ENCODE measurements around the gene DCUN1D3. TPM values are rescaled to one million over a fixed set of nuclear protein-coding genes. Genes with fewer than 3 reads are reported as not detected.
"Not testable (repeated sequence)": the region's sequence is repeated elsewhere in the genome, so short reads cannot be mapped to it uniquely, and the experiment has no call there.

The DCUN1D3 gene
- total and polyA plus RNA-seq, 9 donors = 2.6 to 18.2 (median 12.2) TPM

GRCh38 chr16:20931066-20931600 lies 31.0 kb upstream of the DCUN1D3 start:
- no peak for DNase-seq
- Histone ChIP-seq H3K4me3 (no peak overlapping the region), H3K9me3 (no peaks in the 10 kb centered on the region), H3K4me1 (ENCODE audit: insufficient read depth) (no peaks in the 10 kb centered on the region), H3K27me3 (no peaks in the 10 kb centered on the region), H3K27ac (no peak overlapping the region), H3K36me3 (no peaks in the 10 kb centered on the region)
- TF ChIP-seq POLR2A (IDR thresholded peaks at IDR 0.05) = no peak
- no peak for TF ChIP-seq EP300 (IDR thresholded peaks at IDR 0.05)
- intact Hi-C loops (cut with DNase I) = no loop called here
- WGBS, 3 donors = 79 to 88% (median 84%) methylated on average over 5 of the region's 5 CpGs

- H3K4me3 ChIP-seq = no peak overlapping the region
- 12 to 51% (median 42%) methylated on average over 1 of the region's 1 CpG for WGBS, 3 donors
- no peaks in the 10 kb centered on the region for H3K9me3 ChIP-seq
- H3K27me3 ChIP-seq = no peaks in the 10 kb centered on the region
- H3K36me3 ChIP-seq = no peaks in the 10 kb centered on the region
- TF ChIP-seq POLR2A (IDR thresholded peaks at IDR 0.05) (no peak), CTCF (IDR thresholded peaks at IDR 0.05) (no peak), EP300 (IDR thresholded peaks at IDR 0.05) (no peak)
- intact Hi-C loops (cut with DNase I) = no loop called here
- H3K27ac ChIP-seq = no peak overlapping the region
- DNase-seq = no peak
- H3K4me1 ChIP-seq (ENCODE audit: insufficient read depth) = no peaks in the 10 kb centered on the region
These were observed 30.2 kb upstream of the DCUN1D3 start for GRCh38 chr16:20930365-20930690.

GRCh38 chr16:20929676-20930364 lies 29.7 kb upstream of the DCUN1D3 start:
- WGBS, 3 donors = 66 to 71% (median 68%) methylated on average over 10 of the region's 10 CpGs
- H3K4me3 ChIP-seq; H3K36me3 ChIP-seq; H3K4me1 ChIP-seq (ENCODE audit: insufficient read depth); H3K27me3 ChIP-seq; H3K9me3 ChIP-seq; intact Hi-C loops (cut with DNase I); DNase-seq; H3K27ac ChIP-seq: not testable (repeated sequence)

GRCh38 chr16:20928774-20929411 lies 28.7 kb upstream of the DCUN1D3 start:
- WGBS, 3 donors = 83 to 90% (median 86%) methylated on average over 5 of the region's 5 CpGs
- TF ChIP-seq EP300 (IDR thresholded peaks at IDR 0.05) (no peak), POLR2A (IDR thresholded peaks at IDR 0.05) (no peak), CTCF (IDR thresholded peaks at IDR 0.05) (no peak)
- no peaks in the 10 kb centered on the region for H3K36me3 ChIP-seq
- intact Hi-C loops (cut with DNase I) = no loop called here
- DNase-seq = no peak
- H3K27me3 ChIP-seq = no peaks in the 10 kb centered on the region
- H3K4me3 ChIP-seq = no peak overlapping the region
- H3K9me3 ChIP-seq = no peaks in the 10 kb centered on the region
- no peaks in the 10 kb centered on the region for H3K4me1 ChIP-seq (ENCODE audit: insufficient read depth)
- no peak overlapping the region for H3K27ac ChIP-seq

GRCh38 chr16:20925751-20926150 lies 25.6 kb upstream of the DCUN1D3 start:
- 87 to 98% (median 93%) methylated on average over 1 of the region's 1 CpG for WGBS, 3 donors
- no peaks in the 10 kb centered on the region for H3K9me3 ChIP-seq
- no peak overlapping the region for H3K4me3 ChIP-seq
- no peaks in the 10 kb centered on the region for H3K4me1 ChIP-seq (ENCODE audit: insufficient read depth)
- no peak for TF ChIP-seq POLR2A (IDR thresholded peaks at IDR 0.05)
- no peak for TF ChIP-seq EP300 (IDR thresholded peaks at IDR 0.05)
- no peak for TF ChIP-seq CTCF (IDR thresholded peaks at IDR 0.05)
- intact Hi-C loops (cut with DNase I) = no loop called here
- no peak for DNase-seq
- no peak overlapping the region for H3K27ac ChIP-seq
- no peaks in the 10 kb centered on the region for H3K36me3 ChIP-seq
- H3K27me3 ChIP-seq = no peaks in the 10 kb centered on the region
